ENCODE results near the gene LACRT.

- TF ChIP-seq CTCF (IDR thresholded peaks at IDR 0.05; ENCODE audit: extremely low read depth in 1 of 2, insufficient read depth in 1 of 2, low read depth in 1 of 2, low read length in 2 of 2) (no peak), POLR2AphosphoS5 (IDR thresholded peaks at IDR 0.05; ENCODE audit: insufficient read depth, low read depth, low read length) (no peak), EZH2 (IDR thresholded peaks at IDR 0.05; ENCODE audit: borderline replicate concordance, low read depth, low read length, severe bottlenecking) (no peak), POLR2A (IDR thresholded peaks at IDR 0.05; ENCODE audit: low read depth, low read length) (no peak)
- TF ChIP-seq, protein P1, sequence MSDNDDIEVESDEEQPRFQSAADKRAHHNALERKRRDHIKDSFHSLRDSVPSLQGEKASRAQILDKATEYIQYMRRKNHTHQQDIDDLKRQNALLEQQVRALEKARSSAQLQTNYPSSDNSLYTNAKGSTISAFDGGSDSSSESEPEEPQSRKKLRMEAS (IDR thresholded peaks at IDR 0.05; ENCODE audit: insufficient read depth, insufficient read length), result no peak
These were observed 44.7 kb downstream of the LACRT start for GRCh38 chr12:54589964-54590363.

Measured in endothelial cell of umbilical vein (primary cell).